SU-DHL-6 (cell line): Measurements from ENCODE around the gene BRMS1.

Experiments used
- H2AFZ ChIP-seq: fragments of 200-600 bp; sonication (generic); 2 replicates; pipeline ENCODE4 v1.6.1; 2014; ENCODE audit warnings: low read depth, mild to moderate bottlenecking, moderate library complexity, mixed read lengths, antibody characterized with exemption, low read length; ENCODE audit not compliant: severe bottlenecking
- H3F3A ChIP-seq: fragments of 200-600 bp; shearing (Covaris generic); 2 replicates; pipeline ENCODE4 v1.6.0; 2016; ENCODE audit warnings: antibody characterized with exemption, mild to moderate bottlenecking; ENCODE audit not compliant: insufficient read depth
- H3K27ac ChIP-seq: fragments of 200-600 bp; sonication (generic); 2 replicates; pipeline ENCODE4 v1.5.1; 2016; ENCODE audit warnings: low read depth, mild to moderate bottlenecking, low read length, moderate library complexity, mixed read lengths
- H3K27me3 ChIP-seq: fragments of 200-600 bp; sonication (generic), shearing (Covaris generic); 2 replicates; pipeline ENCODE4 v1.6.0; 2014; ENCODE audit warnings: mild to moderate bottlenecking, low read length
- H3K36me3 ChIP-seq: fragments of 200-600 bp; sonication (generic); 2 replicates; pipeline ENCODE4 v1.6.1; 2014; ENCODE audit warnings: mild to moderate bottlenecking, low read length, mixed read lengths
- H3K4me2 ChIP-seq: fragments of 300-600, 200-600 bp; shearing (Covaris generic), sonication (generic); 2 replicates; pipeline ENCODE4 v1.6.0; 2014; ENCODE audit warnings: low read length, low read depth, mild to moderate bottlenecking; ENCODE audit not compliant: poor library complexity, severe bottlenecking
- H3K4me3 ChIP-seq: fragments of 200-600 bp; sonication (generic); 2 replicates; pipeline ENCODE4 v1.5.1; 2014; ENCODE audit warnings: antibody characterized with exemption, low read length, mild to moderate bottlenecking, mixed read lengths; ENCODE audit not compliant: insufficient read depth, poor library complexity, severe bottlenecking
- H3K79me2 ChIP-seq: fragments of 200-600 bp; sonication (generic); 2 replicates; pipeline ENCODE4 v1.6.1; 2014; ENCODE audit warnings: mild to moderate bottlenecking, low read length, moderate library complexity; ENCODE audit not compliant: insufficient read depth
- H3K9ac ChIP-seq: fragments of 200-600 bp; sonication (generic); 2 replicates; pipeline ENCODE4 v1.7.0; 2014; ENCODE audit warnings: mild to moderate bottlenecking, low read length
- H3K9me2 ChIP-seq: fragments of 200-600 bp; sonication (generic); replicated peaks from 2 replicates; pipeline ENCODE4 v1.6.1; 2014; ENCODE audit warnings: low read length; ENCODE audit not compliant: insufficient read depth
- H3K9me3 ChIP-seq: fragments of 200-600 bp; sonication (generic); 2 replicates; pipeline ENCODE4 v1.6.1; 2014; ENCODE audit warnings: low read length, mixed read lengths; ENCODE audit not compliant: insufficient read depth
- H4K20me1 ChIP-seq: fragments of 200-600 bp; sonication (generic); 2 replicates; pipeline ENCODE4 v1.6.1; 2014; ENCODE audit warnings: low read depth, mild to moderate bottlenecking, antibody characterized with exemption, low read length, moderate library complexity, mixed read lengths
- EZH2phosphoT487 ChIP-seq: fragments of 200-600 bp; sonication (generic), shearing (Covaris generic); conservative IDR thresholded peaks from 2 replicates; pipeline ENCODE4 v1.6.1; 2018; ENCODE audit warnings: mild to moderate bottlenecking, antibody characterized with exemption, low read length, moderate library complexity, mixed read lengths
- TF ChIP-seq, protein P1 (sequence below): fragments of 200-600 bp; sonication (generic); IDR thresholded peaks from one replicate; pipeline ENCODE4 v1.5.1; 2017; ENCODE audit warnings: antibody characterized with exemption, mild to moderate bottlenecking, low read length, moderate library complexity; ENCODE audit not compliant: insufficient read depth, poor library complexity, severe bottlenecking

Gene BRMS1

GRCh38 chr11:66290330-66290621 is 54.6 kb downstream of the BRMS1 start:
- Histone ChIP-seq H3K4me2 (peak overlapping the region; percentile 67), H3K4me3 (no peak overlapping the region)

DNA sequence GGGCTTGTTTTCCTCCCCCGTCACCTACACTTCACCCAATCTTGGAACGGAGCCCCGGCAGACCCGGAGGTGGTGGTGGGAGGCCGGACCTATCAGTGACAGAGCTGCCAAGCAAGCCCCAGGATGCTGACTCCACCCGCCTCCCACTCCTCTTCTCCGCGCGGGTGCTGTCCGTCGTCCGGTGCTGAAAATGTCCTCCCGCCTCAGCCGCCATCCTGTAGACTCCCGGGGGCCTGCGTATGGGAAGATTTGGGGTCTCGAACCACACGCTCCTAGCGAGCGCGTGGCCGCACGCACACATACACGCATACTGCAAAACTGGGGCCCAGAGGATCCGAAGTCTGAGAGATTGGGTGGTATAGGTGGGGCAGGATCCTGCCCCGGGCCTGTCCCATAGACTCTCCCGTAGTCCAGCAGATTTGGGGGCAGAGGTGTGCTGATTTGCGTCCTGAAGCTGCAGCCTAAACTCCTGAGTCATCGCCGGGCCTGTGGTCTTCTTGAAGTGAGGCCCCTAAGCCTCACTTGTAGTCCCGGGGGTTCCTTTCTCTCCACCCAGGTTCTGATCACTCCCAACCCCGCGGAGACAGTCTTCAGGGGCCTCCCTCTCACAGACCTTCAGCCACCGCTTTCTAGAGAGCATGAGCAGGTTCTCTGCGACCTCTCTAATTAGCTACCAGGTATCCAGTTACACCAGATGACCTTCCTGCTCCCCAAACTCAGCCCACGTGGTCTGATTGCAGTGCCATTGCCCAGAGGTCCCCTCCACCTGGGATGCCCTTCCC is 55.2 kb downstream of the BRMS1 start:
- no peaks in the 10 kb centered on the region for H3K9me2 ChIP-seq
- peak overlapping the region; percentile 76 for H2AFZ ChIP-seq
- TF ChIP-seq, protein P1, sequence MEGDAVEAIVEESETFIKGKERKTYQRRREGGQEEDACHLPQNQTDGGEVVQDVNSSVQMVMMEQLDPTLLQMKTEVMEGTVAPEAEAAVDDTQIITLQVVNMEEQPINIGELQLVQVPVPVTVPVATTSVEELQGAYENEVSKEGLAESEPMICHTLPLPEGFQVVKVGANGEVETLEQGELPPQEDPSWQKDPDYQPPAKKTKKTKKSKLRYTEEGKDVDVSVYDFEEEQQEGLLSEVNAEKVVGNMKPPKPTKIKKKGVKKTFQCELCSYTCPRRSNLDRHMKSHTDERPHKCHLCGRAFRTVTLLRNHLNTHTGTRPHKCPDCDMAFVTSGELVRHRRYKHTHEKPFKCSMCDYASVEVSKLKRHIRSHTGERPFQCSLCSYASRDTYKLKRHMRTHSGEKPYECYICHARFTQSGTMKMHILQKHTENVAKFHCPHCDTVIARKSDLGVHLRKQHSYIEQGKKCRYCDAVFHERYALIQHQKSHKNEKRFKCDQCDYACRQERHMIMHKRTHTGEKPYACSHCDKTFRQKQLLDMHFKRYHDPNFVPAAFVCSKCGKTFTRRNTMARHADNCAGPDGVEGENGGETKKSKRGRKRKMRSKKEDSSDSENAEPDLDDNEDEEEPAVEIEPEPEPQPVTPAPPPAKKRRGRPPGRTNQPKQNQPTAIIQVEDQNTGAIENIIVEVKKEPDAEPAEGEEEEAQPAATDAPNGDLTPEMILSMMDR = no peak
- TF ChIP-seq EZH2phosphoT487 = no peak
- peak overlapping the region; percentile 67 for H3K4me2 ChIP-seq
- no peaks in the 10 kb centered on the region for H3K27me3 ChIP-seq
- peak overlapping the region; percentile 64 for H3K4me3 ChIP-seq
- no peaks in the 10 kb centered on the region for H3F3A ChIP-seq
- H3K79me2 ChIP-seq = no peaks in the 10 kb centered on the region
- H3K36me3 ChIP-seq = no peaks in the 10 kb centered on the region
- no peak overlapping the region for H3K27ac ChIP-seq
- no peaks in the 10 kb centered on the region for H3K9me3 ChIP-seq
- H3K9ac ChIP-seq = peak overlapping the region; percentile 62
- H4K20me1 ChIP-seq = no peaks in the 10 kb centered on the region

More at GRCh38 chr11:66290330-66290621, 54.6 kb downstream of the BRMS1 start:
- Histone ChIP-seq H3K27ac (no peak overlapping the region), H3K36me3 (no peaks in the 10 kb centered on the region), H3K9ac (no peak overlapping the region), H3K27me3 (no peaks in the 10 kb centered on the region), H3K9me3 (no peaks in the 10 kb centered on the region), H4K20me1 (no peaks in the 10 kb centered on the region), H3F3A (no peaks in the 10 kb centered on the region), H3K79me2 (no peaks in the 10 kb centered on the region), H2AFZ (no peak overlapping the region), H3K9me2 (no peaks in the 10 kb centered on the region)
- TF ChIP-seq, protein P1 = no peak
- no peak for TF ChIP-seq EZH2phosphoT487

DNA sequence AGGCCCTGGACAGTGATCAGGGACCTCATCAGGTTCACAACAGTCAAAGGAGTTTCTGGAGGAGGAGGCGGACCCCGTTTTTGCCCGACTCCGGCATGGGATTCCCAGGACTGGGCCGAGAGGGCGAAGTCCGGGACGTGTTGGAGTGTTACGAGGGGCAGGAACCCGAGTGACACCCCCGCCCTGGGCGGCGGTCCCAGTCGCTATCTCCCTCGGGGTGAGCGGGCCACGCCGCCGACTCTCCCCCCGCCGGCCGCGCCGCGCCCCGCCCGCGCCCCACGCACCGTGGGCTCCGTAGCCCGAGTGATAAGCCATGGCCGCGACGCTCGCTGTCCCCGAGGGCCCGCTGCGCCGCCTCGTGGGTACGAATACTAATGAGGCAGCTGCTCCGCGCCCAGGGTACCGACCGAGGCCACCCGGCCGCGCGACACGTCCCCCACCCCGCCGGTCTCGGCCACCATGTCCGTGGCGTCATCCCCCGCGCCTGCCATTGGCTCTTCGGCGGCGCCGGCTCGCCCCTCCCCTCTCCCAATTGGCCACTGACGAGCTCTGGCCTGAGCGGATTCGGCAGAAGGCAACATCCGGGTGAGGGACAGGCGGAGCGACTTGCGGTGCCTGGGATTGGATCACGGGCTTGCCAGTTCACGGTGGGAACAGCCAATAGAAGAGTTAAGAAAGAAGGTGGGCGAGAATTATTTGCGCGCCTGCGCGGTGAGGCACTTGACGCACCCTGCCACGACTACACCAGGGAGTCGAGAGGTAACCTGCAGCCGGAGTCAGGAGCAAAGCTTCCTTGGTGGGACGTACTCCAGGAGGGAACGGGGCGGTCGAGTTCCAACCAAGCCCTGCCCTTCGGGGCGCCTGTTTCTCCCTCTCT is 56.0 kb downstream of the BRMS1 start, which contains the start of gene YIF1A:
Gene YIF1A (minus strand): TSS at position 473 of the 877 bp plus-strand sequence. CDS start 158 bp downstream, at position 315.
- H3K27me3 ChIP-seq = no peaks in the 10 kb centered on the region
- H3F3A ChIP-seq = no peaks in the 10 kb centered on the region
- peak within 1 kb of the TSS; percentile 76 for H2AFZ ChIP-seq
- no peaks in the 10 kb centered on the region for H3K9me3 ChIP-seq
- no peaks in the 10 kb centered on the region for H3K36me3 ChIP-seq
- TF ChIP-seq, protein P1 = no peak
- no peak for TF ChIP-seq EZH2phosphoT487
- peak within 1 kb of the TSS; percentile 84 for H3K9ac ChIP-seq
- H3K27ac ChIP-seq = no peak within 1 kb of the TSS
- no peaks in the 10 kb centered on the region for H4K20me1 ChIP-seq
- peak within 1 kb of the TSS; percentile 69 for H3K4me2 ChIP-seq
- no peaks in the 10 kb centered on the region for H3K79me2 ChIP-seq
- H3K4me3 ChIP-seq = peak within 1 kb of the TSS; percentile 72
- no peaks in the 10 kb centered on the region for H3K9me2 ChIP-seq
